HepG2 (cell line): ENCODE results near the gene GNB1.

Experiments used
- MAX ChIP-seq: IDR thresholded peaks from 2 replicates; pipeline ENCODE4 v1.6.1; 2012; ENCODE audit warnings: inconsistent platforms
- PATZ1 ChIP-seq: sonication (generic); formaldehyde crosslinking; IDR thresholded peaks from 2 replicates; pipeline ENCODE4 v1.4.0; 2020; ENCODE audit warnings: missing genetic modification reagents
- POLR2A ChIP-seq, 2 experiments: IDR thresholded peaks; 2 replicates each; pipeline ENCODE4 v1.6.1; 2011; ENCODE audit warnings: low read depth in 2 of 2, low read length in 2 of 2, mild to moderate bottlenecking in 1 of 2, moderate library complexity in 1 of 2; ENCODE audit not compliant: insufficient read depth in 1 of 2
- RAD21 ChIP-seq: fragments of 450-650 bp; formaldehyde crosslinking; IDR thresholded peaks from 2 replicates; pipeline ENCODE4 v1.5.0; 2020; ENCODE audit warnings: mild to moderate bottlenecking
- SMC3 ChIP-seq: IDR thresholded peaks from 2 replicates; pipeline ENCODE4 v1.6.1; 2011; ENCODE audit warnings: low read length, improper control_type of control experiment
- TARDBP ChIP-seq: sonication (generic); formaldehyde crosslinking; IDR thresholded peaks from 2 replicates; pipeline ENCODE4 v1.8.0; 2022; ENCODE audit warnings: mild to moderate bottlenecking, missing genetic modification reagents
- ZC3H13 ChIP-seq: sonication (generic); formaldehyde crosslinking; IDR thresholded peaks from 2 replicates; pipeline ENCODE4 v1.8.1; 2023; ENCODE audit warnings: mild to moderate bottlenecking, missing genetic modification reagents, moderate library complexity

GRCh38 chr1:1781526-1781903, 109.4 kb downstream of the GNB1 start:
- TF ChIP-seq MAX (no peak), PATZ1 (CRISPR knock-in tag) (no peak), TARDBP (CRISPR knock-in tag) (no peak), POLR2A (IDR thresholded peaks at IDR 0.05; ENCODE audit: insufficient read depth in 1 of 2, low read depth in 2 of 2, low read length in 2 of 2) (no peak), SMC3 (no peak), RAD21 (no peak), ZC3H13 (no peak)
